Erythroblast (primary cell): Measurements from ENCODE around the gene AVL9.
"Not testable (repeated sequence)": the region's sequence is repeated elsewhere in the genome, so short reads cannot be mapped to it uniquely, and the experiment has no call there.

Source experiments
- GATA1 ChIP-seq: IDR thresholded peaks from 2 replicates; pipeline ENCODE4 v1.6.1; 2011; ENCODE audit warnings: low read depth, mild to moderate bottlenecking, control low read depth, low read length, moderate library complexity
- POLR2A ChIP-seq: IDR thresholded peaks from 2 replicates; pipeline ENCODE4 v1.6.1; 2011; ENCODE audit warnings: mild to moderate bottlenecking, low read length

- TF ChIP-seq POLR2A, GATA1: not testable (repeated sequence)
These were observed 136.6 kb downstream of the AVL9 start for GRCh38 chr7:32631590-32632497.
